ENCODE measurements around the gene DIPK1B. TPM values are rescaled to one million over a fixed set of nuclear protein-coding genes. Genes with fewer than 3 reads are reported as not detected.
"Not testable (repeated sequence)": the region's sequence is repeated elsewhere in the genome, so short reads cannot be mapped to it uniquely, and the experiment has no call there.

Gene DIPK1B
- total RNA-seq, 1 donor from 2014 or later: 3.0 TPM

DNA sequence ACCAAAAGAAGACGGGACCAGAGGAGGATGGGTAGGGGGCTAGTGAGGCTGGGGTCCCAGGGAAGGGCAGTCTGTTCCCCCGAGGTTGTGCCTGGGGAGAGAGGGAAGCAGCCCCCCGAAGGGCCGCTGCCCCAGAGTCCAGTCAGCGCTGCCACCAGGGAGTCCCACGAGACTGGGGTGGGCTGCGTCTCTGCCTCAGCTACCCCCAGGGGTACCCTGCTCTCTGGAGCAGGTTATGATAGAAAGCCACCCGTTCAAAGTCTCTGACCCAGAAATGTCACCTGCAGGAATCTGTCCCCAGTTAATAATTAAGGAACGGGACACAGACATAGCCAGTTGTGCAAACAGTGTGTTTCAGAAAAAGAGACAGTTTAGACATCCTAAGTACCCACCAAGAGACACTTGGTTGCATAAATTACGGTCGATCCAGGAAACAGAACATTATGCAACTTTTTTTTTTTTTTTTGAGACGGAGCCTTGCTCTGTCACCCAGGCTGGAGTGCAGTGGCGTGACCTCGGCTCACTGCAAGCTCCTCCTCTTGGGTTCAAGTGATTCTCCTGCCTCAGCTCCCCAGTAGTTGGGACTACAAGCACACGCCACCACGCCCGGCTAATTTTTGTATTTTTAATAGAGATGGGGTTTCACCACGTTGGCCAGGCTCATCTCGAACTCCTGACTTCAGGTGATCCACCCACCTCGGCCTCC, 14.4 kb upstream of the DIPK1B start:
- ATAC-seq (peak; percentile 31), DNase-seq (ENCODE audit: low spot score) (peak; percentile 66)

DNA sequence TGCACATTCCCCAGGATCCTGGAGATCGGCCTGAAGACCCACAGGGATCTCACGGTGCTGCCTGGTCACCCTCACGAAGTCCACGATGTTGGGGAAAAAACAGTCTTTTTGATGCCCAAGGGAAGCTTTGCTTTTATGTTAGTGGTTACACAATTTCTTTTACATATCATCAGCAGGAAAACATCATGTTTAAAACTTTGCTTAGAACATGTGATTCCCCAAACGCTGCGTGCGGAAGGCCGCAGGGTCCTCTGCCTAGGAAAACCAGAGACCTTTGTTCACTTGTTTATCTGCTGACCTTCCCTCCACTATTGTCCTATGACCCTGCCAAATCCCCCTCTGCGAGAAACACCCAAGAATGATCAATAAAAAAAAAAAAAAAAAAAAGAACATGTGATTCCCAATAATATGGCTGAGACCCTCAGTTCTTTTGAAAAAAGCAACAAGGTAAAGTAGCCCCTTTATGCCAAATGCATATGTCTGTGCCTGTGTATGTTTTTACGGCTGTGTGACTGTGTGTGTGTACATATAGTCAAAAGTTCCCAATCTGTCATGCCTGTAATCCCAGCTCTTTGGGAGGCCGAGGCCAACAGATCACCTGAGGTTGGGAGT, 13.6 kb upstream of the DIPK1B start:
- no peak for DNase-seq (ENCODE audit: low spot score)
- ATAC-seq: no peak

DNA sequence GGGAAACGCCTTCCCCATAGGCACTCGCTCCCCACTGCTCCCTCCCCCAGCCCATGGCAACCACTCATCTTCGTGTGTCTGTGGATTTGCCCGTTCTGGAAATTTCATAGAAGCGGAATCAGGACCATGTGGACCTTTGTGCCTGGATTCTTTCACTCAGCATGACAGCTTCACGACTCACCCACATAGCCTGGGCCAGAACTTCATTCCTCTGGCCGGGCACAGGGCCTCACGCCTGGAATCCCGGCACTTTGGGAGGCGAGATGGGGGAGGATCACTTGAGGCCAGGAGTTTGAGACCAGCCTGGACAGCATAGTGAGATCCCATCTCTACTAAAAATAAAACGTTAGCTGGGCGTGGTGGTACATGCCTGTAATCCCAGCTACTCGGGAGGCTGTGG, 12.1 kb upstream of the DIPK1B start:
- no peak for ATAC-seq

DNA sequence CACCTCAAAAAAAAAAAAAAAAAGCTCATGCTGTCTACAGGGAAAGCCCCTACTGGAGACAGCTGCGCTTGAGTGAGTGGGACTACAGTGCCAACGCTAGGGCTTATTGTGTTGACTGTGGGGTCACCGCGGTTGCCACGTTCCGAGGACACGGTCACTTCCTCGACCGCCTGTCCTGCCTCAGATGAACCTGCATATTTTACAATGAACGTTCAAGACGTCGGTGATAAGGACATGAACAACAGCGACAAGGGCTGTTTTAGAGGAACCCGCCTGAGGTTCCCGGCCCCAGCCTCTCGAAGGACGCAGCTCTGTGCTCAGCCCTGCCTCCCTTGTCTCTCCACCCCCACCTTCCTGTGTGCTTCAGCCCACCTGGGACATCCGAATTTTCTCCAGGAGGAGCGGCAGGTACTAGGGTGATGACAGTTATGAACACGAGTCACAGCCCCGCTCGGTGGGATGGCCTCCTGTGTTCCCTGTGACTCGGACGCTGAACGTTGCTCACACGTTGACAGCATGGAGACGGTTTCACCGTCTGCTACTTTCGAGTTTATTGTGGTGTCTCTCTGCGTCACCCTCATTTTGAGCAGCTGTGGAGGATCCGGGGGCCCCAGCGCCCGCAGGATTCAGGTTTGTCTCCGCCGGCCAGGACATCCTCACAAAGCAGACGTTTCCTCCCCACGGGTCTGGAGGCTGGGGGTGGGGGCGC, 11.3 kb upstream of the DIPK1B start:
- DNase-seq (ENCODE audit: low spot score) (no peak), ATAC-seq (no peak)

More for the DNA sequence above, 12.1 kb upstream of the DIPK1B start:
- DNase-seq (ENCODE audit: low spot score): no peak

GRCh38 chr9:136701668-136702053, 10.7 kb upstream of the DIPK1B start:
- ATAC-seq (no peak), DNase-seq (ENCODE audit: low spot score) (no peak)

- DNase-seq (ENCODE audit: low spot score) (no peak), ATAC-seq (no peak)
Observed at GRCh38 chr9:136703276-136703860, 9.0 kb upstream of the DIPK1B start.

- ATAC-seq; DNase-seq (ENCODE audit: low spot score): not testable (repeated sequence)
Observed at GRCh38 chr9:136704741-136705140, 7.6 kb upstream of the DIPK1B start.

DNA sequence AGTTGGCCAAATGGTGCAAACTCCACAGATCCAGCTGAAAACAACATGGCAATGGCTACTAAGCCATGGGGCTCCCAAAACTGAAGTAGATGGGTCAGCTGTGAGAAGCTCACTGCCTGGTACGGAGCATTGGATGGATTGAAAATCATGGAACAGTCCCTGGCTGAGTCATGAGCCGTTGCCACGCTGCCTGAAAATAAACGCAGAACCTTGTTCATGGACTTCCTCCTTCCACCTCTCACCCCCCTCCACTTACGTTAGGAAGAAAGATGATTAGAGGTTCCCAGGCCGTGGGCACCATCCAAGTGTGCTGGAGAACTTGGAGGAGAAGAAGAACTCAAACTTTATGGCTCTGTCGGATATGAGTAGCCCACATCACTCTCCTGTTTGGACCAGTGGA, 6.8 kb upstream of the DIPK1B start:
- ATAC-seq (no peak), DNase-seq (ENCODE audit: low spot score) (no peak)

DNA sequence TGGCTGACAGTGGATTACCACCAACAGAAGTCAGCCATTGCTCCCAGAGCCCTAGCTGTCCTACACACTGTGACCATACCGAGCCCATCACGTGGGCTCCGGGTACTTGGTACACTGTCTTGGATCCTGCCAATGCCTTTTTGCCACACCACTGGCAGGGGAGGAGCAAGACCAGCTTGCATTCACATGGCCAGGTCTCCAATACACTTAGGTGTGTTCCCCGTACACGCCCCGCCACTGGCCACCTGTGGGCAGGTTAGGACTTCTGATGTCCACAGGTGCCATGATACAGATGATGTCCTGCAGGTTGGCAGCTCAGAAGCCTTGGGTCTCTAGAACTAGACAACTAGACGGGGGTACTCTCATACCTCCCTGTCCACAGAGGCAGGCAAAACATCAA, 5.4 kb upstream of the DIPK1B start:
- no peak for ATAC-seq
- DNase-seq (ENCODE audit: low spot score): no peak

DNA sequence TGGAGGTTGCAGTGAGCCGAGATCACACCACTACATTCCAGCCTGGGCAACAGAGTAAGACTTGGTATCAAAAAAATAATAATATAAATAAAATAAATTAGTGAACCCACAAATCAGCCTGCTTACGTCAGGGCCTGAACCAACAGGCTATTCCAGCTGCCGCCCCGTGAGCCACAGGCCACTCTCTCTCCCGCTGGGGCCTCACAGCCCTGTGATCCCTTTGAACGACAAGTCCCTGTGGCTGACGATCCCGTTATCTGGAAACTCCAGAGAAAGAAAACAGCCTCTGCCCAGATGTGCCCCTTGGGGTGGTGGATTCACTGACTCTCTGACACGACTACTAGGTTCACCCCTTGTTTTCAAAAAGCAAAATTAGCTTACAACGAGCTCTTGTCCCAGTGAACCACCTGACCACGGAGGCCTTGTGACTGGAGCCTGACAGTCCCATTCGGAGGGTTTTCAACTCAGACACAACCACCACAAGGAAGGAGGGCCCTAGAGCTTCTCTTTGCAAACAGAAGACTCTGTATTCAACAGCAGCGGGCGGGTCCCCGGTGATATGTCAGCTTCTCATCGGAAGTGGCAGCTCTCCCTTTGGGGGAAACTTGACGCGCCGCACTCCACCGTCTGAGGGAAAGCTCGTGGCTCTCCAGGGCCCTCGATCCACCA, 4.4 kb upstream of the DIPK1B start:
- no peak for ATAC-seq
- no peak for DNase-seq (ENCODE audit: low spot score)

DNA sequence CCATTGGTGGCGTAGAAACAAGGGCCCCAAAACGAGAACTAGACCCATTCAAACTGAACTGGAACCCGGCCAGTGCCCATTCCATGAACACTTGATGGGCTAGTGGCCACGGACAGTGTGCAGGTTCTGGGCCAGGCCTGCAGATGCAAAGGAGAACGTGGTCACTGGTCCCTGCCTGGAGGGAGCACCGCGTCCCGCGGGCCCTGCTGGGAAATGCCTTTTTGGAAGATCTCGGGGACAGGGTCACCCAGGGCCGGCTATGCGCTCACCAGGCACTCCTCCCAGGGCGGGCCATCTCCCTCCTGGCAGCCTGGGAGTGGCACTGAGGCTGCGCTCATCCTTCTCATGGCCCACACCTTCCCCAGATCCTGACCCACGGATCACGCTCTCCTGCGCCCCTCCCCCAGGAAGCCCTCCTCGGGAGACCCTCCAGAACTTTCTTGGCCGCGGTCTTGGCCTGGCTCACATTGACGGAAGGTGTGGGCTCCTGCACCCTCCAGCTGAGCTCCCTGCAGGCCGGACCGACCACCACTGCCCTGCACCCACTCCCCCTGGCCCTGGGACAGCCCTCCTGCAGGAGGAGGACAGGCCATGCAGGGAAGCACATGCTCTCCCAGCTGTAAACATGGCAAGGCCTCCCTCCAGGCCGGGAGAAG, 2.8 kb upstream of the DIPK1B start:
- no peak for ATAC-seq
- no peak for DNase-seq (ENCODE audit: low spot score)

GRCh38 chr9:136710543-136710942, 1.8 kb upstream of the DIPK1B start:
- DNase-seq (ENCODE audit: low spot score) (no peak), ATAC-seq (no peak)

GRCh38 chr9:136711219-136711648, 1.1 kb upstream of the DIPK1B start:
- not testable (repeated sequence) for DNase-seq (ENCODE audit: low spot score); ATAC-seq

- DNase-seq (ENCODE audit: low spot score) (no peak), ATAC-seq (peak; percentile 4)
Observed at GRCh38 chr9:136712690-136713544, 545 bp downstream of the DIPK1B start.

DNA sequence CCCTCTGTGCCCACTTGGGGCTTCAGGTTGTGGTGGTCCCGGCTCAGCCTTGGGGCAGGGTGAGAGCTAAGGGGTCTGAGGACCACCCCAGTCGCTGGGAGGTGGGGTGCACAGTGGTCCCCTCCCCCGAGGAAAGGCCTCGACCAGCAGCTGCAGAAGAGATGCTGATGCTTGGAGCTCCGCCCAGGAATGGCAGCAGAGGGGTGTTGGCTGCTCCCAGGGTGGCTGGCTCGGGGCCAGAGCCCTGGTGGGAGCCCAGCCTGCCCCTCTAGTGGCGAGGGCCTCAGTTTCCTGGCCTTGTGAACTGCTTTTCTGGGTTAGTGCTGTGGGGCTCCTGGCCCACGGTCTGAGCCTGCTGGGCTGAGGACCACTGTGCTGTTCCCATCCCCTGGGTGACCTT, 1.2 kb downstream of the DIPK1B start:
- DNase-seq (ENCODE audit: low spot score): no peak
- no peak for ATAC-seq

DNA sequence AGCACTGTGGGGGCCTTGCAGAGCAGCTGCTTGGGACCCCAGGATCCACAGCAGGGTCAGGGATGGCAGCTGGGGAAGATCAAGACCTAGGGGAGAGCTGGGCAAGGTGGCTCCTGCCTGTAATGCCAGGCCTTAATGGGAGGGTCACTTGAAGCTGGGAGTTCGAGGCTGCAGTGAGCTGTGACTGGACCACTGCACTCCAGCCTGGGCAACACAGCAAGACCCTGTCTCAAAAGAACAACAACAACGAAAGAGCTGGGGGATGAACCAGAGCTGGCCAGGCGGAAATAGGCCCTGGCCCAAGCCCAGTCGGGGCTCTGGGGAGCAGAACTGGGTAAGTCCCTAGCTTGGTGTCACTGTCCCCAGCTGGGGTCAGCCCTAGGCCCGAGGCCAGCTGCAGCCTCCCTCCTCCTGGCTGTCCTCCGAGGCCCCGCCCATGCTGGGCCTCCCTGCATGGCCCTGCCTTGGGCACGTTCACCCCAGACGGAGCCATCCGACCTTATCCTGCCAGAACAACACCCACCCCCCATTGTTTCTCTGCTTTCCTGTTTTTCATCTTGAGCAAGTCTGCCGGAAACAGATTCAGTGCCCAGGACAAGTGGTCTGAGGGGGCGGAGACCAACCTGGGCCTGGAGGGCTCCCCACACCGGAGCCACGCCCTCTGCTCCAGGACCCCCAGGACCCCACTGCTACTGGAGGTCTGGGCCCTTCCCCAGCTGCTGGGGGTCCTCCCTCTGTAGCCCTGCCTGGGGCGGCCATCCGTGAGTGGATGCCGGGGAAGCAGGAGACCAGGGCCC, 1.9 kb downstream of the DIPK1B start:
- DNase-seq (ENCODE audit: low spot score) (no peak), ATAC-seq (peak; percentile 37)

DNA sequence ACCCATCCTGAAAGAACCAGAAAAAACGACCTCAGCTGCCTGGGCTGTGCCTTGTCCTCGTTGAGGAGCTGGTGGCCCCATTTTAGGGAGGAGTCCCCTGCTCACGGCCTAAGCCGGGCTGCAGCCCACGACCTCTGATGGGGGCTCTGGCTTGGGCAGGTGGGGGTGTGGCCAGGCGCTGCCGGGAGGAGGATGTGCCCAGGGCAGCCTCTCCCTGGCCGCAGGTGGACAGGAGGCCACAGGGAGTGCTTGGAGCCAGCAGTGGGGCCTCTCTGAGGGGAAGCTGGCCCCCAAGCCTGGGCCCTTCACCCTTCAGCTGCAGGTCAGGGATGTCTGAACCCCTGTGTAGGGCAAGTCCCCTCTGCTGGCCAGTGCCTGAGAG, 2.5 kb downstream of the DIPK1B start:
- DNase-seq (ENCODE audit: low spot score) (no peak), ATAC-seq (no peak)

DNA sequence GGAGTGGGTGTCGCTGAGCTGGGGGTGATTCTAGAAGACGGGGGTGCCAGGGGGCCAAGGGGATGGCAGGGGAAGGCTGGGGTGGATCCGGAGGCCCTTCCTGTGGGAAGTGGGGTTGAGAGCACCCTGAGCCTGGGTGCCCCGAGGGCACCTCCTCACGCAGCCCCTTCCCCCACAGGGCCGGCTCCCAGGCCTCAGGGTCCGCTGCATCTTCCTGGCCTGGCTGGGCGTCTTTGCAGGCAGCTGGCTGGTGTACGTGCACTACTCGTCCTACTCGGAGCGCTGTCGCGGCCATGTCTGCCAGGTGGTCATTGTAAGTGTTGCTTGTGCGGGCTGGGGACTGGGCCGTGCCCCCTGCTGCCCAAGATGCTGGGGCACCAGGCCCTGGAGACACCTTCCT, 5.0 kb downstream of the DIPK1B start:
- ATAC-seq (no peak), DNase-seq (ENCODE audit: low spot score) (no peak)
